GM10248 (cell line): ENCODE data around the gene IRF4.

ENCODE experiments used
- CTCF ChIA-PET: fragments of 300-600 bp; sonication (Branson Sonifier 250); formaldehyde crosslinking; extraction: SDS; loops from one replicate; lab custom pipeline; 2021; ENCODE audit warnings: antibody characterized with exemption; lab: Yijun Ruan, JAX
- POLR2A ChIA-PET: fragments of 350-650 bp; sonication (Branson Sonifier 250); formaldehyde crosslinking; extraction: SDS; loops from one replicate; lab custom pipeline; 2020; ENCODE audit warnings: antibody characterized with exemption; lab: Yijun Ruan, JAX
- DNase-seq: peaks from one replicate; pipeline ENCODE4 v3.0.0; 2012; ENCODE audit errors: extremely low spot score
- CTCF ChIP-seq: IDR thresholded peaks from 2 replicates; pipeline ENCODE4 v1.5.1; 2012; ENCODE audit warnings: mild to moderate bottlenecking, low read depth; ENCODE audit errors: extremely low read depth, missing control alignments, control extremely low read depth

Gene IRF4

DNA sequence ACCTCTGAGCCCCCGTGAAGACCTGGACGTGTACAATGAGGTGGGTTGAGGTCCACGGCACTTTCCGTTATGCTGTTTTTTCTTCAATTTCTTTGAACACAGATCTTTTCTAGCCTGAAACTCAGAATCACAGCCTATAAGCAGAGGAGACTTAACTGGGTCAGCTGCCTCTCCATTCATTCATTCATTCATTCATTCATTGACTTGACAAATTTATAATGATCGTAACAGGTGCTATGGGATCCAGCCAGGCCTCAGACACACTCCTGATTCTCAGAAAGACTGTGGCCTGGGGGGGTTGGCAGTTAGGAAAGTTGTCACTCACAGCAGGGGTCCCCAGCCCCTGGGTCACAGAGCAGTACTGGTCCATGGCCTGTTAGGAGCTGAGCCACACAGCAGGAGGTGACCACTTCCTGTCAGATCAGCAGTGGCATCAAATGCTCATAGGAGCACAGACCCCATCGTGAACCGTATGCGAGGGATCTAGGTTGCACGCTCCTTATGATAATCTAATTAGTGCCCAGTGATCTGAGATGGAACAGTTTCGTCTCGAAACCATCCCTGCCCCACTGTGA lies 38.6 kb upstream of the IRF4 start:
- ChIA-PET POLR2A (no interaction called here), CTCF (interaction anchor here (1.1 to 7.7 kb wide), 8 partner anchors 9 to 165 kb away, joined by 3 to 76 read pairs (median 6); no protein-coding TSS in a partner anchor)
- no peak for TF ChIP-seq CTCF
- DNase-seq, result no peak

DNA sequence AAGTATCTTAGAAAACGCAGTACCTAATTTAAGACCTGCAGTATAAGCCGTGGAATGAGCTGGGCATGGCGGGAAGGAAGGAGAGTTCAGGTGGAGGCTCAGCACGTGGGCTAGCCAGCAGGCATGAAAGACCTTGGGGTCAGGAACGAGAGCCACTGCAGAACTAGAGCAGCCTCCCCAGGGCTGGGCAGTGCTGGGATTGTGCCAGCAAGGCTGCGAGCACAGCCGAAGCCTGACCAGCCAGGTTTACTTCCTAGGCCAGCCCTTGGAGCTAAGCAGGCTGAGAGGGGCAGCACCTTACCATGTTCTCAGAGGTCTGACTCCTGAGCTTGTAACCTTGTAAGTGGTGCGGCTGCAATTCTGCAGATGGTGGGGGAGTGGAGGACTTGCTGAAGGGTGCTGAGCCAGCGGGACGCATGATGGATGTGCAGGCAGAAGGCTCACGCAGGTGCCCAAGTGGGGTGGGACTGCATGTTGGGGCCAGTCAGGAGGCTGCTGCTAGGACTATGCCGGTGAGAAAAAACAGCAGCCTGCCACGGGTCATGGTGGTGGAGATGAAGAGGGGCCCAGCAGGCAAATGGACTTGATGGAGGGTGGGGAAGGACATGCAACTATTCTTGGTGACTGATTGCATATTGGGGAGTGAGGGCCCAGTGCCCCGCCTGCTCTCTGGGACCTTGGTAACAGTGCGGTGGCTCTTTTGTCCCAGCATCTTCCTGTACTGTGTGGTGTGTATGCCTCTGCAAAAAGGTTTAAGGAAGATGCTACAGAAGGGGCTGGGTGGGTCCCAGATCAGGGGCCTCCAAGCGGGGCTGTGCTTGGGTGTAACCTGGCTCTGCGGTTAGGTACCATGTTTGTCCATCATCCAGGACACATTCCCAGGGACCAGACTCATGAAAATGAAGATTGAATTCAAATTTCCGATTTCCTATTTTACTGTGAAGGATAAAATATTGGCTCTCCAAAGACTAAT lies 37.6 kb upstream of the IRF4 start:
- TF ChIP-seq CTCF, result no peak
- no peak for DNase-seq
- POLR2A ChIA-PET, result no interaction called here
- CTCF ChIA-PET, result interaction anchor here (1.0 to 7.7 kb wide), 8 partner anchors 8 to 166 kb away, joined by 3 to 76 read pairs (median 11); no protein-coding TSS in a partner anchor

DNA sequence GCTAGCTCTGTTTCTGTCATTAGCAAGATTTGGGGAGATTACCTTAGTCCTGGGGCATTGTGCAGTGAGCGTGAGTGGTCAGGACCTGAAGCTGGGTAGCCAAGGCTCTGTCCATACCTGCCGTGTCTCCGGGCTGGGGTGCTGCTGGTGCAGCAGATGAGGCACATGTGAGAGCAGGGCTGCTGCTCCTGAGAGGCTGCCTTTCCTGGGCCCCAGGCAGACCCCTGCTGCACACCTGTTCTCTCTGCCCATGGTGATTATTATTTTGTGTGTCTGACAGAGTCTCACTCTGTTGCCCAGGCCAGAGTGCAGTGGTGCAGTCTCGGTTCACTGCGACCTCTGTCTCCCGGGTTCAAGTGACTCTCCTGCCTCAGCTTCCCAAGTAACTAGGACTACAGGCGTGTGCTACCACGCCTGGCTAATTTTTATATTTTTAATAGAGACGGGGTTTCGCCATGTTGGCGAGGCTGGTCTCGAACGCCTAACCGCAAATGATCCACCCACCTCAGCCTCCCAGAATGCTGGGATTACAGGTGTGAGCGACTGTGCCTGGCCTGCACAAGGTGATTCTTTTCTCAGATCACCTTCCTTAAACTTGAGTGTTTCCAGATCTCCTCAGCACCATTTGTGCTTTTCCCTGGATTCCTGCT lies 36.8 kb upstream of the IRF4 start:
- DNase-seq, result no peak
- CTCF ChIA-PET, result interaction anchor here (0.8 to 7.7 kb wide), 8 partner anchors 10 to 205 kb away, joined by 3 to 76 read pairs (median 8); no protein-coding TSS in a partner anchor
- POLR2A ChIA-PET, result no interaction called here
- no peak for TF ChIP-seq CTCF

DNA sequence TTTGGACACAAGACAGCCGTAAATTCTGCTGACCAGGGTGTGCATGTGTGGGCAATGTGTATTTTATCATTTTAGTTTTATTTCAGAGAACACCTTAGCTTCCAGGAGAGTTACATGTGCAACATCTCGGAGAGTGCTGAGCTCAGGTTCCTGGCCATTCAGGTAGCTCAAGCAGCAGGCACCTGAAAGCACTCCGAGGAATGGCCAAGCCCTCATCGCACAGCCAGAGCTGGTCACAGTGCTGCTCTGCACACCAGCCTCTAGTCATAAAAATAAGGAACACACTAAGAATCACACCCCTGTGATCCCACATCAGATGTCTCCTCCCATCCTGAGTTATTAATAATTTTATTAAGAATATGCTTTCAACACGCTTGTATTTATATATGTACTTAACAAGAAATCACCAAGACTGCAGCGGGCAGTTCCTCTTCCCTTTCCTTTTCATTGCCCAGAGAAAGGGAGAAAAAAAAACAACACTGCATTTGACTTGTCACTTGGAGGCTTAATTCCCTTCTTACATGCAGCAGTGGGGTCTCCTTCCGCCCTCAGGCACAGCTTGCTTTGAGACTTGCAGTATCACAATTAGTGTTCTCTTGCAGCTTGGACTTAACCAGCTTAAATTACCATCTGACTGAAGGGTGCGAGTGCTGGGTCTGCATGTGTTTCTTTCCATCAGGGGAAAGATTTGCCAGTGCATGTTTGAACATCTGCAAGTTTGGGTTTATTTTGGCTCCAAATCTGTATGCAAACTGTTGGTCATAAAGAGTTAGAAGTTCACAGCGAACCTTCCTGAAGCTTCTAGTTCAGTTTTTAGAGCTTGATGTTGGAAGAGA lies 36.0 kb upstream of the IRF4 start:
- TF ChIP-seq CTCF, result no peak
- DNase-seq, result no peak
- ChIA-PET CTCF (interaction anchor here (0.7 to 7.7 kb wide), 15 partner anchors 8 to 205 kb away, joined by 3 to 76 read pairs (median 3); no protein-coding TSS in a partner anchor), POLR2A (interaction anchor here (1.1 to 1.7 kb wide), 2 partner anchors 9 to 36 kb away, joined by 4 to 6 read pairs; partner anchors contain the start of gene IRF4)

DNA sequence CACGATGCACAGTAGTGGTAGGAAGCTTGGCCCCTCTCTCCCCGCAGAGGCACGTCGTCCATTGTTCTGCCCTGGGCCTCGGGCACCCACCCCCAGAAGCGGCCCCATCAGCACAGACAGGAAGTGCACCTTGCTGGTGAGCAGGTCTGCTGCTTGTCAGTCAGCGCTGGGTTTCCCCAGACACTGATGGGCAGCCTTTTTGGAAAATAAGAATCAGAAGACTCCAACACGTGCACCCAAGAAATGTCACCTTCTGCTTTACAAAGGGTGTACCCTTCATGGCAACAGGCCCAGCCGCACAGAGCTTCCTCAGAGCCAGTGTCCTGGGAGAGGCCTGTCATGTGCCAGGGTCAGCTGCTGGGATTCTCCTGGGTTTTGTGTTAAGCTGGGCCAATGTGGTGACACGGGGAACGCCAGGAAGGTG lies 34.7 kb upstream of the IRF4 start:
- ChIA-PET POLR2A (interaction anchor here (1.7 kb wide), 1 partner anchor 35 kb away, joined by 6 read pairs; the partner anchor contains the start of gene IRF4), CTCF (interaction anchor here (0.7 to 3.1 kb wide), 8 partner anchors 8 to 203 kb away, joined by 3 to 22 read pairs (median 7); no protein-coding TSS in a partner anchor)
- DNase-seq, result peak; percentile 90
- TF ChIP-seq CTCF, result no peak
